Testis (tissue), 3 donors: ENCODE data around the gene ARGFX. TPM values are rescaled to one million over a fixed set of nuclear protein-coding genes. Genes with fewer than 3 reads are reported as not detected.

Experiments used
- DNase-seq: peaks from one replicate; pipeline ENCODE4 v3.0.0-alpha.2; 2019
- H3K27ac ChIP-seq, 2 donors: fragments of 200-600 bp; sonication (generic); one replicate each; pipeline ENCODE4 v1.5.1; 2019
- H3K27me3 ChIP-seq: fragments of 200-600 bp; sonication (generic); one replicate; pipeline ENCODE4 v1.5.1; 2019
- H3K36me3 ChIP-seq: fragments of 200-600 bp; sonication (generic); one replicate; pipeline ENCODE4 v1.5.1; 2017; ENCODE audit warnings: low read depth; ENCODE audit errors: missing control alignments
- H3K4me1 ChIP-seq: fragments of 200-600 bp; sonication (generic); one replicate; pipeline ENCODE4 v1.5.1; 2019
- H3K4me3 ChIP-seq, 2 donors: fragments of 200-600 bp; sonication (generic); one replicate each; pipeline ENCODE4 v1.5.1; 2017 to 2019
- H3K9me3 ChIP-seq: fragments of 200-600 bp; sonication (generic); one replicate; pipeline ENCODE4 v1.5.1; 2017
- CTCF ChIP-seq, 3 experiments: fragments of 450-650 bp in 2 of 3; fragments of 200-600 bp in 1 of 3; sonication (generic) in 1 of 3; IDR thresholded peaks; one replicate each; pipeline ENCODE4 v1.5.1; 2016 to 2019; ENCODE audit warnings: antibody characterized with exemption in 3 of 3, mild to moderate bottlenecking in 2 of 3, moderate library complexity in 1 of 3
- POLR2A ChIP-seq: fragments of 450-650 bp; IDR thresholded peaks from one replicate; pipeline ENCODE4 v1.6.1; 2017; ENCODE audit warnings: antibody characterized with exemption, mild to moderate bottlenecking, moderate library complexity
- WGBS, 2 donors: methylation state at CpG; one replicate each; pipeline ENCODE4 v1.1.5; 2018; 5-methylcytosine and 5-hydroxymethylcytosine counted together
- intact Hi-C: fragments of 100-400 bp; cut with DNase I; formaldehyde crosslinking; loops from one replicate; pipeline ENCODE4 v1.15.1; 2023; ENCODE audit warnings: low total_unique reads
- polyA plus RNA-seq: library from polyadenylated mRNA; stranded (reverse); fragments of 350-450 nt; fragmentation: Illumina TruSeq; extraction: RNeasy Lipid Tissue Mini Kit (QIAGEN cat#74804); gene quantifications from one replicate; pipeline ENCODE4 v1.2.3, GENCODE V29; 2014; ENCODE audit warnings: low read depth, low replicate concordance; ENCODE audit not compliant: insufficient read depth
- total RNA-seq, 2 donors: library from RNA; depleted of rRNA; stranded (reverse); fragments of >200 nt; gene quantifications; one replicate each; pipeline ENCODE4 v1.2.3, GENCODE V29; 2016

The ARGFX gene
- total and polyA plus RNA-seq, 3 donors from 2014 or later = 0.31 to 0.55 TPM; not detected in 1

GRCh38 chr3:121552797-121553196 is 15.0 kb upstream of the ARGFX start:
- DNase-seq = no peak
- Histone ChIP-seq H3K36me3 (no peaks in the 10 kb centered on the region), H3K27me3 (no peaks in the 10 kb centered on the region), H3K27ac (peak overlapping the region in 1 of 2 donors; percentile 12), H3K9me3 (no peaks in the 10 kb centered on the region), H3K4me1 (peaks cover 10% of the 10 kb centered on the region), H3K4me3 (no peak overlapping the region)
- TF ChIP-seq CTCF (IDR thresholded peaks at IDR 0.05) = no peak
- no peak for TF ChIP-seq POLR2A
- intact Hi-C loops = no loop called here
- WGBS, 2 donors = 60 to 71% methylated on average over 3 of the region's 3 CpGs

DNA sequence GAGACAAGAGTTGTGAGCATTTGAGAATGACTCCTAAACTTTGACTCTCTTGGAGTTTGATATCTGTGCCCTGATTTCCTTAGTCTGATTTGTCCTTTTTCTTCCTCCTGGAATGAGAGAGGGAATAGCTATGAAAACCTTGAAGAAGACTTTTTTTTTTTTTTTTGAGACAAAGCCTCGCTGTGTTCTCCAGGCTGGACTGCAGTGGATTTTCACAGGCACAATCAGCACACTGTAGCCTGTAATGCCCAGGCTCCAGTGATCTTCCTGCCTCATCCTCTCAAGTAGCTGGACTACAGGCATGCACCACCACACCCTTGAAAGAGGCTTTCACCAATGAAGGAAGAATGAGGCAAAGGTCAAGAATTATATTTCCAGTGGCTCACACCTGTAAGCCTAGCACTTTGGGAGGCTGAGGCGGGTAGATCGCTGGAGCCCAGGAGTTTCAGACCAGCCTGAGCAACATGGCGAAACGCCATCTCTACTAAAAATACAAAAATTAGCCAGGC is 10.3 kb upstream of the ARGFX start:
- intact Hi-C loops = no loop called here
- 54 to 81% methylated on average over 5 of the region's 5 CpGs for WGBS, 2 donors

DNA sequence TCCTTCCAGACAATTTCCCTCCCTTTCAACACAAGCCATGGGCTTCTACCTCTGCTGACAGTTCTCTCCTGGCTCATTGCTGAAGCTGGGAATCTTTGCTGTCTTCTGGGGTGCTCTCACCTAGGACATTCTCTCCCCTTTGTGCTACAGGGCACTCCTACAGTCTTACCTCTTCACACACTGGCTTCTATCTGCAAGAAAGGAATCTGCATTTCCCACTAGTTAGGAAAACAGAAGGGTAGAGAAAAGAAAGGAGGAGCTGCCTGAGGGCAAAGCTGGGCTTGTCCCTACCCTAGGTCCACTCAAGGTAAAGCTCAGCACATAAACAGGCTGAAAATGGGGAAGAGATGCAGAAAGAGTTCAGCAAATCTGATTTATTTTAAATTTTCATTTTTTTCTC is 5.6 kb upstream of the ARGFX start:
- TF ChIP-seq CTCF (IDR thresholded peaks at IDR 0.05) (no peak), POLR2A (no peak)
- no peaks in the 10 kb centered on the region for H3K36me3 ChIP-seq
- peaks cover 15% of the 10 kb centered on the region for H3K4me1 ChIP-seq
- H3K27ac ChIP-seq = peak overlapping the region; percentile 2 to 68
- DNase-seq = no peak
- no peak overlapping the region for H3K4me3 ChIP-seq
- no peaks in the 10 kb centered on the region for H3K27me3 ChIP-seq
- no peaks in the 10 kb centered on the region for H3K9me3 ChIP-seq
- intact Hi-C loops = no loop called here

More for the DNA sequence above, 10.3 kb upstream of the ARGFX start:
- no peaks in the 10 kb centered on the region for H3K9me3 ChIP-seq
- H3K4me1 ChIP-seq = peaks cover 23% of the 10 kb centered on the region
- TF ChIP-seq POLR2A (no peak), CTCF (IDR thresholded peaks at IDR 0.05) (no peak)
- H3K27ac ChIP-seq = peak overlapping the region in 1 of 2 donors; percentile 30
- no peaks in the 10 kb centered on the region for H3K27me3 ChIP-seq
- no peak overlapping the region for H3K4me3 ChIP-seq
- no peaks in the 10 kb centered on the region for H3K36me3 ChIP-seq
- DNase-seq = no peak

DNA sequence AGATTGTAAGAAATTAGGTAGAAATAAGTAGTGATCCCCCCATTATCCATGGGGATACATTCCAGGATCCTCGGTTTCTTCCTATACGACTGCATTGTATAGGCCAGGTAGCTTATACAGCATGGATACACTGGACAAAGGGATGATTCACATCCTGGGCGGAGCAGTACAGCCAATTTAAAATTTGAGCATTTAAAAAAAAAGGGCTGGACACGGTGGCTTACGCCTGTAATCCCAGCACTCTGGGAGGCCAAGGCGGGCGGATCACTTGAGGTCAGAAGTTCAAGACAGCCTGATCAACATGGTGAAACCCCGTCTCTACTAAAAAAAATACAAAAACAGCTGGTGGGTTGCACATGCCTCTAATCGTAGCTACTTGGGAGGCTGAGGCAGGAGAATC is 976 bp upstream of the ARGFX start:
- Histone ChIP-seq H3K4me1 (peaks cover 8% of the 10 kb centered on the region), H3K36me3 (no peaks in the 10 kb centered on the region), H3K27me3 (no peaks in the 10 kb centered on the region), H3K4me3 (no peak overlapping the region), H3K9me3 (no peaks in the 10 kb centered on the region), H3K27ac (no peak overlapping the region)
- DNase-seq = no peak
- TF ChIP-seq CTCF (IDR thresholded peaks at IDR 0.05) (no peak), POLR2A (no peak)
- intact Hi-C loops = no loop called here
- 92 to 93% methylated on average over 9 of the region's 9 CpGs for WGBS, 2 donors

DNA sequence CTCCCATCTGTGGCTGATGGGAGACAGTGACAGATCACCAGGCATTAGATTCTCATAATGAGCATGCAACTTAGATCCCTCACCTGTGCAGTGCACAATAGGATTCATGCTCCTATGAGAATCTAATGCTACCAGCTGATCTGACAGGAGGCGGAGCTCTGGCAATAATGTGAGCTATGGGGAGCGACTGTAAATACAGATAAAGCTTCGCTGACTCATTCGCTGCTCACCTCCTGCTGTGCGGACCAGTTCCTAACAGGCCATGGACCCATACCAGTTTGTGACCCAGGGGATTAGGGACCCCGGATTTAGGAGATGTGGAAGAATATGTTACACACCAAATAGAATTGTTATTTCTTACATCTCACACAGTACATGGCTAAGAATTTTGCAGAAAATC is 6.7 kb downstream of the ARGFX start:
- H3K4me1 ChIP-seq = no peaks in the 10 kb centered on the region
- WGBS, 2 donors = 76 to 89% methylated on average over 6 of the region's 6 CpGs
- intact Hi-C loops = no loop called here
- TF ChIP-seq POLR2A (no peak), CTCF (IDR thresholded peaks at IDR 0.05) (no peak)
- DNase-seq = no peak
- H3K36me3 ChIP-seq = no peaks in the 10 kb centered on the region
- H3K9me3 ChIP-seq = no peaks in the 10 kb centered on the region
- no peak overlapping the region for H3K4me3 ChIP-seq
- no peak overlapping the region for H3K27ac ChIP-seq
- H3K27me3 ChIP-seq = no peaks in the 10 kb centered on the region
